Activated CD4-positive, CD25-positive, alpha-beta regulatory T cell treated with anti-CD3 and anti-CD28 coated beads, Interleukin-2, amount 50 U/mL, for 16 hours (primary cell): Measurements from ENCODE around the gene PDE6A.
"Not testable (repeated sequence)": the region's sequence is repeated elsewhere in the genome, so short reads cannot be mapped to it uniquely, and the experiment has no call there.

Experiments
- DNase-seq: peaks from one replicate; pipeline ENCODE4 v3.0.0-alpha.2; 2020; ENCODE audit warnings: low read depth, low spot score

The PDE6A gene

DNA sequence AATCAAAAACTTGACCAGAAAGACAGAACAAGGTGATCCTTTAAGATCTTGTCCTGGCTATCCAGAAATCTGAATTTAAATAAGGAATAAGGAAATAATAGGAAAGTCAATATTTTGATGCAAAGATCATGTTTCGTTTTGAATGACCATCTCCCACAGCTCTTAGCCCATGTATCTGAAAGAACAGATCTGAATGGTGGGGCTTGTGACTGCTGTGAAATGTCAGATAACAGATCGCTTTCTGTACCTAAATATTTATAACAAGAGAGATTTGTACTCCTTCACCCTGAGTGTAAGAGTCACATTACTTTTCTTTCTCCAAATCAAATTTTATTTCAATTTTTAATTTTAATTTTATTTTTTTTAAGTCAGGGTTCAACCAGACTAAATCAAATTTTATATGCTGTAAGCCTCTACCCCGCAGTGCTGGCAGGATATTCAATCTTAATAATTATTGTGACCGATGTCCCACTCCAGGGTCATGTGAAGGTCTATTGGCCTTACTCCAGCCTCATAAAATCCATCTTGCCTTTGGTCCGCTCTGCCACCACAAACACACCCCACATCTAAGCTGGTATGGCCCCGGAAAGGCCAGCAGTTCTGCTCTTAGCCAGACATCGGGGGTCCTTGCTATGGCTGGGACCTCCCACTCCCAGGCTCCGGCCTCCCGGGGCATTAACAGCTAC lies 9.0 kb upstream of the PDE6A start:
- no peak for DNase-seq

DNA sequence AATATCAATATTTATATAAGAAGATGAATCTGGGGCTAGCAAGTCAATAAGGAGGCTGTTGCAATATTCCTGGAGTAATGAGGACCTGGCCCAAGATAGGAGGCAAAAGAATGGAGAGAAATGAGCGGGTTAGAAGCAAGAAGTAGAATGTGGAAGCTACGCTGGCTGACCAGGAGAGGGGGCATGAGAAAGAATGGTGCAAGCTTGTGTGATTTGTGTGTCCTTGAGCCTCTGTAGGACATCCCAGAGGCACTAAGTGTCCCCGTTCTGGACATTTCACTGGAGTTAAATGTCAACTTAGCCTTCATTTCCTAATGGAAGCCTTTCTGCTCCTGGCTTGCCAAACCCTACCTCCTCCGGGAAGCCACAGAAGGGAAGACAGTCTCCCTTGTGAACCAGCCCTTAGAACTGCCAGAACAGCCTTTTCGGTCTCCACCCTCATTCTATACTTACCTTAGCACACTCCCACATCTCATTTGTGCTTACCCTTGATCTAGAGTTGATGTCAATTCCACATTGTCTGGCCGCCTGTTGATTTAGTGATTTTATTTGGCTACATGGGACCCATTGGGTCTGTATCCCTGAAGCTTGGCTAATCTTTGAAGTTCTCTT lies 6.7 kb upstream of the PDE6A start:
- DNase-seq = no peak

DNA sequence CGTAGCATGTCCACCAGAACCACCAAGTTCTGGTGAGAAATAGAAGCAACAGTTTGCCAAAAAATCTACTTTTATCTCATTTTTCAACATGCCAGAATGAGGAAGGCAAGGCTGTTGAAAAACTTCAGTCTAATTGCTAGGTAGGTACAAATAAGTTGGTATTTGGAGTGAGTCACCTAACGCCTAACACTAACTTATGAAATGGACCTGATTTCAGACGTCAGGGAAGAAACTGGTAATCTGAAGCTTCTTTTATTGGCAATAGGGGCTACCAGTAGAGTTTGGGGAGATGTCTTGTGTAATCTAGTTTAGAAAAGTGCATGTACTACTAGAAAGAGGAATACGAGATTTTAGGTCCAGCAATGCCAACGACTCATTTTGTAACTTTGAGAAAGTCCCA lies 4.4 kb upstream of the PDE6A start:
- no peak for DNase-seq

DNA sequence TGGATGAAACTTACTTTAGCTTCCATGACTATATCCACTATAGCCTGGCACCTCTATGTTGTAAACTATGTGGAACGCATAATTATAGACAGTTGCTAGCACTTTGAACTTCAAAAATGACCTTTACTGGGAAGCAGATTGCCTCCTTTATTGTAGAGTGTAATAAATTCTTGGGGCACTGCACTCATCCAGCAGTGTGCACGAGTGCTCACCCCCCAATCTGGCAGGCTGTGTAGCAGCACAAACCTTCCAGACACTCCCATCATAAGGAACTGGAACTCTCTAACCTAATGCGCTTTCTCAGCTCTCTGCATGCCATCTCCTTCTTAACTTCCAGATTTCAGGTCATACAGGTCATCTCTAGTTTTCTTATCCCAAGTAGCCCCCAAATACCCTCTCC lies 1.5 kb upstream of the PDE6A start:
- no peak for DNase-seq

DNA sequence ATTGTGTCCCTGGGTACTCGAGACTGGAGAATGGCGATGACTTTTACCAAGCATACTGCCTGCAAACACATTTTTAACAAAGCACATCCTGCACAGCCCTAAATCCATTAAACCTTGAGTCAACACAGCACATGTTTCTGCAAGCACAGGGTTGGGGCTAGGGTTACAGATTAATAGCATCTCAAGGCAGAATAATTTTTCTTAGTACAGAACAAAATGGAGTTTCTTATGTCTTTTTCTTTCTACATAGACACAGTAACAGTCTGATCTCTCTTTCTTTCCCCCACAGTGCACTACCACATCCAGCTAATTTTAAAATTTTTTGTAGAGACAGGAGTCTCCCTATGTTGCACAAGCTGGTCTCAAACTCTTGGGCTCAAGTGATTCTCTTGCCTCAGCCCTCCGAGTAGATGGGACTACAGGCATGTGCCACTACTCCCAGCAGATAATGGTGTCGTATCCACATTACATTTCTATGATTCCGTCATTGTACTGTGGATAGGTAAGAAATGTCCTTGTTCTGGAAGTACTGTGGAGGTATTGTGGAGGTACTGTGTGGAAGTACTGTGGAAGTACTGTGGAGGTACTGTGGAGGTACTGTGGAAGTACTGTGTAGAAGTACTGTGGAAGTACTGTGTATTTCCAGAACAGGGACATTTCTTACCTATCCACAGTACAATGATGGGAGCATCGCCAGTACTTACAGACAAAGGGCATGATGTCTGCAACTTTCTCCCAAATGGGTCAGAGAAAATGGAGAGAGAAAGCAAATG lies 1.2 kb downstream of the PDE6A start:
- DNase-seq = not testable (repeated sequence)

DNA sequence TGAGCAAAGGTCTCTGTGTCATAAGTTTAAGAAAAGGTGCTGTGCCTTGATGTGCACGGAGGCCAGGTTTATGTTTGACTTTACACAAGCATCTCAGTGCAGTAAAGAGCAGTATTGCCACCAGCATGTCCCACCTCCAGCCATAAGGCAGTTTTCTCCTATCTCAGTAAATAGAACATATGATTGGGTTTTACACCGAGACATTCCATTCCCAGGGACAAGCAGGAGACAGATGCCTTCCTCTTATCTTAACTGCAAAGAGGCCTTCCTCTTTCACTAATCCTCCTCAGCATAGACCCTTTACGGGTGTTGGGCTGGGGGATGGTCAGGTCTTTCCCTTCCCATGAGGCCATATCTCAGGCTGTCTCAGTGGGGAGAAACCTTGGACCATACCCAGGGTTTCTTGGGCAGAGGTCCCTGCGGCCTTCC lies 1.8 kb downstream of the PDE6A start:
- DNase-seq = not testable (repeated sequence)

DNA sequence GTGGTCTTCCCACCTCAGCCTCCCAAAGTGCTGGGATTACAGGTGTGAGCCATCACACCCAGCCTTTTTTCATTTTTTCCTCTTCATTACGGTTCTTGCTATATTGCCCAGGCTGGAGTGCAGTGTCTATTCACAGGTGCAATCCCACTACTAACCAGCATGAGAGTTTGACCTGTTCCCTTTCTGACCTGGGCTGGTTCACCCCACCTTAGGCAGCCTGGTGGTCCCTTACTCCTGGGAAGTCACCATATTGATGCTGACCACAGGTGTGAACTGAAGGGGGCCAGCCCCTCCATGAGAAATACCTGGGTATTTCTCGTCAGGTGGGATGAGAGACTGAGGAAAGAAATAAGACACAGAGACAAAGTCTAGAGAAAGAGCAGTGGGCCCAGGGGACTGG lies 2.4 kb downstream of the PDE6A start:
- DNase-seq = no peak

DNA sequence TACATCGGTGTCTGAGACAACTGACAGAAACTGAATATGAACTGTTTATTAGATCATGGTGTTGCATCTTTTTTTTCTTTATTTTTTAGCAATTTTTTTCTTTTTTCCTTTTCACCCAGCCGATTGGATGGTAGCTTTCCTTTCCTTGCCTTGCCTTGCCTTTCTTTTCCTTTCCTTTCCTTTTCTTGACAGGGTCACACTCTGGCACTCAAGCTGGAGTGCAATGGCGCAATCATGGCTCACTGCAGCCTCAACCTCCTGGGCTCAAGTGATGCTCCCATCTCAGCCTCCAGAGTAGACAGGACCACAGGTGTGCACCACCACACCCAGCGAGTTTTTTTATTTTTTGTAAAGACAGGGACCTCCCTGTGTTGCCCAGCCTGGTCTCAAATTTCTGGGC lies 2.8 kb downstream of the PDE6A start:
- no peak for DNase-seq

DNA sequence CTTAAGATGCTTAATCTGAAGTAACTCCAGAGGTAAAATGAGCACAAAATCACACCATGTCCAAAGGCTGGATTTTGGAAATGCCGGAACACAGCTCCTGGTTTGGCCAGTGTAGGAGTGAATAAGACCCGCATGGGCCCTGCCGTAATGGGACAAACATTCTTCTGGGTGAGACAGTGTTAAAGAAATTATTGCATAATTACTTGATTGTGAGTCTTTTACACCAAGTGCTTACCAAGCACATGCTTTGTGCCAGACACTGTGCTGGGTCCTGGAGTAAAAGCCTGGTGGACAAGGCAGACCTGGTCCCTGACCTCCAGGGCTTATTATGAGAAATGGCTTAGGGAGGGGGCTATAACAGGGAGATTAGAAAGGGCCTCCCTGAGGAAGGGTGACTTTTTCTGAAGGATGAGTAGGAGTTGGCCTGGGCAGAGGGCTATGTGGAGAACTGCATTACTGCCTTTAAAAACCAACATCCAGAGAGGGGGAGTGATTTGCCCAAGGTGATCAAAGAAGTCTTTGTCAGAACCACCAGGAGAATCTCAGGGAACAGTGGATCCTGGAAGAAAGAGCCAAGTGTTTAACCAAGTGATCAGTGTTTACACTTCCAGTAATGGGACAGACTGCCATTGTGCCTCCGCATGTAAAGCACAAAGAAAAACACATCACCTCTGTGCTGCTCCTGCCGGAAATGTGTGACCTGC lies 3.5 kb downstream of the PDE6A start:
- DNase-seq = no peak

DNA sequence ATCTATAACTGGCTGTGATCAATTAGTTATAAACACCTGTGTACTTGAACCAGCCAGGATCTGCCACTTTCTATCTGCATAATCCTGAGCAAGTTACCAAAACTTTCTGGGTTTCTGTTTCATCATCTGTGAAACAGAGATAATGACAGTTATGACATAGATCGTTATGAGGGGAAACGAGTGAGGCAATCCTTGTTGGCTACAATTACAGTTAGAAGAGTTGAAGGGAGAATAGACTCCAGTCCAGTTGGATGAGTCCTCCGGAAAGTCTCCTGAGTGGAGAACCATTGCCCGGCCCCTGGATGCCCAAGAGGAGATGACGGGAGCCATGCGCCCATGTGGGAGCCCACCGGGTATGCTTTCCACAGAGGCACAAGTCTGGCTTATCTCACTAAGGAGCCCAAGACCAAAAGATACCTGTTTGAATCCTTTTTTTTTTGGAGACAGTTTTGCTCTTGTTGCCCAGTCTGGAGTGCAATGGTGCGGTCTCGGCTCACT lies 4.5 kb downstream of the PDE6A start:
- DNase-seq = no peak

DNA sequence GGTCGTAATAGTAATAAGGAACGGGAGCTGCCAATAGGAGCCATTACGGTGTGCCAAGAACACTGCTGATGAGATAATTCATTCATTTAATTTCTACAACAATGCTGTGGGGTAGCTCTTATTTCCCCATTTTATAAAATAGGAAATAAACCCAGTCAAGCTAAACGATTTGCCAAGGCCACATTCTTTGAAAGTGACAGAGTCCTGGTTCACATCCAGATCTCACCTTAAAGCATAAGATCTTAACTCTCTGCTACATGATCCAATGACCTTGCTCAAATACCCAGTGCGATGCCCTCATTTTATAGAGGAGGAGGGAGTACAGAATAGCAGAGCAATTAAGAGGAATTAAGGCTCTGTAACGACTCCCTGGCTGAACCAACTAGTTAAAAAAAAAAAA lies 5.0 kb downstream of the PDE6A start:
- DNase-seq = no peak

DNA sequence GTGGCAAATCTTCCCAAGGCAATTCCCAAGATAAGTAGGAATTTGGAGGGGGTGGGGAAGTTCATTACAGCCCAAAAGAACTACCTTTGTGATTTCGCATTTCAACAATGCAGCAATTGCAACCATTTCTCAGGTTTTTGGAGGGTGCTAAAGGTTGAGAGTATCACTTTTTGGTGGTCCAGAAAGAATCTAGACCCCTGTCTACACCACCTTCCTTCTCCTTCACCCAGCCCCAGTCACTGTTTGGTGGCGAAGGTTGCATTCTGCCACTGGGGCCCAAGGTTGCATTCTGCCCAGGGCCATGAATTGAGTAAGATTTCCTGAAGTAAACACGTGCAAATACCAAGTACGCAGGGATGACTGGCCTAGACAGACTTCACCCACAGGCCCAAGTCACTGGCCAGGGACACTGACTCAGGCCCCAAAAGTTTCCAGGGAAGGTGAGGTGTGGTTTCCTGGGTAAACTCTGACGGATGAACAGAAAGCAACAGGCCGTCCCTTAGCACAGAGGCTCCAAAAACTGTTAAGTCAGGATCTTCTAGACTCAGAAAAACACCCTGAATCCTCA lies 5.7 kb downstream of the PDE6A start:
- DNase-seq = no peak

DNA sequence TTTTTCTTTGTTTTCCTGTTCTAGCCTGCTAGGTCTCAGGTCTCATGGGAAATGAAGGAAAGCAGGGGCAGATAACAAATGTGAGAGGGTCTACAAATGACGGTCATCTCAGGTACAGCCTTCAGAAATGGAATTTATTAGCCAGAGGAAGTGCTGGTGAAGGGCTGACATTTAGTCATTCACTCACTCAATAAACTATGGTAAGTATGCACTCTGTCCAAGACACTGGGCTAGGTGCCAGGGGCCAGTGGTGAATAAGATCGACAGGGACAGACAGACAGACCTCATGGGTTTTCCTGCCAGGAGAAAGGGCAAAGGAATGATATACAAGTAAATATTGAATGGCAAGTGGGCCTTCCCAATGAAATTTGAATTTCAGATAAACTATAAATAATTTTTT lies 6.3 kb downstream of the PDE6A start:
- no peak for DNase-seq

DNA sequence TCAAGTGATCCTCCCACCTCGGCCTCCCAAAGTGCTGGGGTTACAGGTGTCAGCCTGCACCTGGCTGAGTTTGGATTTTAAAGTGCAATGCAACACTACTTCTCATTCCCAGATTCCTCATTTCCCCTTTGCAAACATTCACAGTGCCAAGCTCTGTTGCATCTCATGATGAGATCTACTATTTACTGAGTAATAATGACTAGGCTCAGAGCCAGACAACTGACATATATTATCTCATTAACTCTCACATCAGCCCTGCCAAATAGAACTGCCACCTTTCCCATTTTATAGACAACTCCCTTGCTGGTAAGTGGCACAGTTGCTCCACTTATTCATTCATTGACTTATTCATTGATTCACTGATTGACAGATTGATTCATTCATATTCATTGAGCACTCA lies 7.0 kb downstream of the PDE6A start:
- DNase-seq = no peak

DNA sequence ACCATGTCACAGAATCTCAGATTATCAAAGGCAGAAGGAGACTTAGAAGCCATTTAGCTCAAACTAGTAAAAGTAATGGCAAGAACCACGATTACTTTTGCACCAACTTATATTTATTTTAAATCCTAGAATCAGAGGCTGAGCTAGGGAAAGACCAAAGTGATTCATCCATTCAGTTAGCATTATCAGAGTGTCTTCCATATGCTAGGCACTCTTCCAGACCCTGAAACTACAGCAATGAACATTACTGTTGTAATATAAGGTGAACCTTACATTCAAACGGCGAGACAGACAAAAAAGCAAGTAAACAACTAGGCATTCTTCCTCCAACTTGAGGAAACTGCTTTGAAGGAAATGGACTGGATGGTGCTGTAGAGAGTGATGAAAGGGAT lies 7.9 kb downstream of the PDE6A start:
- DNase-seq = no peak

DNA sequence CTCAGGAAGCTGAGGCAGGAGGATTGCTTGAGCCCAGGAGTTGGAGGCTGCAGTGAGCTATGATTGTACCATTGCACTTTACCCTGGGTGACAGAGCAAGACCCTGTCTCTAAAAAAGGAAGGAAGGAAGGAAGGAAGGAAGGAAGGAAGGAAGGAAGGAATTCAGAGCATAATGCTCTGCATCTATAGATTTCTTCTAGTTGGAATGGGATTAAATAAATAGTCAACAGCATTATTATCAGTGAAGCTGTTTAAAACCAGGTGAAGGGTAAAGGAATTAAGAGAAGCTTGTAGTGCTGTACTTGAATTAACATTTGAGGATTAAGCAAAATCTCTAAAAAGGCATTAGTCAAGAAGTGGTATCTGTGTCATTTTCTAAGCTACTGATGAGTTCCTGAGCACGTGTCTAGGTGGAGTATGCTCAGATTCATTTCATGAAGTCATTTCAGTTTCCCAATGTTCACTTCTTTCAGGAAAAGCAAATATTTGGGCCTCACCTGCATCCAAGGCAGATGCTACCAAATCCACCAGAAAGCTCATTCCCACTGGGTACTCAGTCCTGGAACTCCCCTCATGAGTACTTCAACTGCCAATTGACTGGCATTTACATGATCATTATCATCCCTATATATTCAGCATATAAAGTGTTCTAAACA lies 8.4 kb downstream of the PDE6A start:
- no peak for DNase-seq

DNA sequence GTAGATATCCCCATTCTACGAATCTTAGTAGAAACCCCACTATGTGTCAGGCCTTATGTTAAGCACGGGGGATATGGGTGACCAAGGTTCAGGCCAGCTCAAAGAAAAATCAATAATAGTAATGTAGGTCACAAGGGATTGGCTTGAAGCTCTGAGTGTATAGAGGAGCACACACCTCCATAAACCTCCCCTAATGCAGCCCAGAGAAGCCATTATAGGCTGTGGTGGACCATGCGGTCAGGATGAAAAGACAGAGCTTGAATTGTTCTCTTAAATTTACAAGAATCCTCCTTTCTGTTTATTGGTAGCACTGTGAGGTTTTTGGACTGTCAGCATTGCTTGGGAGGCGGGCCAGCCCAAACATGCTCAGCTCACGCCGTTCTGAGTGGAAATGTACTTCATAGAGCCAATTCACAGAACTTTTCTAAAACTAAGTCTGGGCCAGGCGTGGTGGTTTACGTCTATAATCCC lies 9.1 kb downstream of the PDE6A start:
- DNase-seq = no peak

DNA sequence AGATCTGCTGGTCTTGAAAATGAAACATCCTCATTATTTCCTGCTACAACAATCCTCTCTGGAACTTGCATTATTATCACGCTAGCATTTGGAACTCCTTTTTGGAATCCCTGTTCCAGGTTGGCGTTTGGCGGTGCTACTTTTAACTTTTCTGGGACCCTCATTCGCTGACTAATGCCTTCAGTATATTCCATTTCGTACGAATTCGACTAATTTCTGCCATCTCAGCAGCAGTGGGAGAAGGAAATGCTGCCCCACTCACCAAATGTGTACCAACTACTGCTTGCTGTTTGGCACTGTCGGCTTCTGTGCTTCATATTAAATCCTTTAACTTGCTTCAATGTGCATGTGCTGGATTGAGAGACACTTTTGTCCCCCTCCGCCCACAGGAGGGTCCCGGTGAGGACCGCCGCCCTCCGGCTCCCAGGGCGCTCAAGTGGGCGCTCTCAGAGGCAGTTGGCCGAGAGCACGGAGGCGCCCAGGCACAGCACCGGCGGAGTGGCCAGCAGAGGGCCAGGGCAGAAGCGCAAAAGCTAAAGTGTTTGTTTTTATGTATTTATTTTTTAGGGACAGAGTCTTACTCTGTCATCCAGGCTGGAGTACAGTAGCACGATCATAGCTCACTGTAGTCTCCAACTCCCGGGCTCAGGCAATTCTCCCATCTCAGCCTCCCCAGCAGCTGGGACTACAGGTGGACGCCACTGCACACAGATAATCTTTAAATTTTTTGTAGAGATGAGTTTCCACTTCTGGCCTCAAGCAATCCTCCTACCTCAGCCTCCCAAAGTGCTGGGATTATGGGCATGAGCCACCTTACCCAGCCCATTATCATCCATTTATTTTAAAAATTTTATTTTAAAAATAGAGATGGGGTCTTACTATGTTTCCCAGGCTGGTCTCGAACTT lies 11.9 kb downstream of the PDE6A start:
- DNase-seq = no peak

DNA sequence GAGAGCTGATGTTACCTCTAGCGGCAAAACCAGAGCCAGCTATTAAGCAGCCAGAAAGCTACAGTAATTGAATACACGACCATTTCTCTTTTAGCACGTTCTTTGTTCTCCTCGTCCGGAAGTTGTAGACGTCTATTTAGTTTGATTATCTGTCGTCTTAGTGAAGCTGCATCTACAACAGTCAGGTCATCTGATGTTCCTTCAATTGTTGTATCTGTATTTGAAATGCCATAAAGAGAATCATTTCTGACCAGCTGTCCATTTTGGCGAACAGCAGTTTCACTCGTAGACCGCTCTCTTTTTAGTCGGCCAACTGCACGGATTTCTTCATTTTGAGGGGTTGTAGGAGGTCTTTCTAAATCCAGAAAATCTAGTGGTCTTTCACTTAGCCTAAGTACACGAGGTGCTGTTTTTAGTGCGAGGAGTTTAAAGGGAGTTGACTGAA lies 12.6 kb downstream of the PDE6A start:
- no peak for DNase-seq
